ENCODE measurements around the gene OCA2.

Gene OCA2

GRCh38 chr15:27967541-27967940, 131.6 kb downstream of the OCA2 start:
- Histone ChIP-seq H4K20me1 (ENCODE audit: insufficient read depth, low read length) (no peaks in the 10 kb centered on the region), H3K36me3 (replicated peaks; ENCODE audit: insufficient read depth, low read length) (no peaks in the 10 kb centered on the region), H3K9ac (ENCODE audit: low read length) (no peak overlapping the region), H3K27me3 (replicated peaks; ENCODE audit: insufficient read depth, low read length) (no peaks in the 10 kb centered on the region), H3K79me2 (ENCODE audit: low read length) (no peaks in the 10 kb centered on the region), H3K27ac (ENCODE audit: low read length) (no peak overlapping the region), H3K9me2 (replicated peaks; ENCODE audit: insufficient read depth, low read length) (no peaks in the 10 kb centered on the region), H2AFZ (ENCODE audit: low read length) (no peak overlapping the region), H3K4me3 (ENCODE audit: low read length) (no peak overlapping the region), H3F3A (ENCODE audit: insufficient read depth, low read length) (no peaks in the 10 kb centered on the region), H3K4me2 (ENCODE audit: low read depth, low read length) (no peak overlapping the region), H3K9me3 (replicated peaks; ENCODE audit: insufficient read depth, low read length) (no peaks in the 10 kb centered on the region), H3K4me1 (ENCODE audit: low read length) (no peaks in the 10 kb centered on the region)
- no peak for DNase-seq
- no peak for TF ChIP-seq CTCF (IDR thresholded peaks at IDR 0.05; ENCODE audit: low read length)
- TF ChIP-seq EZH2phosphoT487 (IDR thresholded peaks at IDR 0.05; ENCODE audit: low read length) = no peak
- no peak for TF ChIP-seq EZH2 (optimal IDR thresholded peaks at IDR 0.05; ENCODE audit: low read depth, low read length)

- no peak for DNase-seq
- Histone ChIP-seq H3K27me3 (replicated peaks; ENCODE audit: insufficient read depth, low read length) (no peaks in the 10 kb centered on the region), H2AFZ (ENCODE audit: low read length) (no peak overlapping the region), H3K4me2 (ENCODE audit: low read depth, low read length) (no peak overlapping the region), H3K27ac (ENCODE audit: low read length) (no peak overlapping the region), H3K36me3 (replicated peaks; ENCODE audit: insufficient read depth, low read length) (no peaks in the 10 kb centered on the region), H3K9me3 (replicated peaks; ENCODE audit: insufficient read depth, low read length) (no peaks in the 10 kb centered on the region), H3K9me2 (replicated peaks; ENCODE audit: insufficient read depth, low read length) (no peaks in the 10 kb centered on the region), H3F3A (ENCODE audit: insufficient read depth, low read length) (no peaks in the 10 kb centered on the region), H3K79me2 (ENCODE audit: low read length) (no peaks in the 10 kb centered on the region), H3K9ac (ENCODE audit: low read length) (no peak overlapping the region), H4K20me1 (ENCODE audit: insufficient read depth, low read length) (no peaks in the 10 kb centered on the region), H3K4me1 (ENCODE audit: low read length) (no peaks in the 10 kb centered on the region), H3K4me3 (ENCODE audit: low read length) (no peak overlapping the region)
- no peak for TF ChIP-seq EZH2phosphoT487 (IDR thresholded peaks at IDR 0.05; ENCODE audit: low read length)
- no peak for TF ChIP-seq EZH2 (optimal IDR thresholded peaks at IDR 0.05; ENCODE audit: low read depth, low read length)
- TF ChIP-seq CTCF (IDR thresholded peaks at IDR 0.05; ENCODE audit: low read length) = no peak
Observed at GRCh38 chr15:27965546-27965945, 133.6 kb downstream of the OCA2 start.

DNA sequence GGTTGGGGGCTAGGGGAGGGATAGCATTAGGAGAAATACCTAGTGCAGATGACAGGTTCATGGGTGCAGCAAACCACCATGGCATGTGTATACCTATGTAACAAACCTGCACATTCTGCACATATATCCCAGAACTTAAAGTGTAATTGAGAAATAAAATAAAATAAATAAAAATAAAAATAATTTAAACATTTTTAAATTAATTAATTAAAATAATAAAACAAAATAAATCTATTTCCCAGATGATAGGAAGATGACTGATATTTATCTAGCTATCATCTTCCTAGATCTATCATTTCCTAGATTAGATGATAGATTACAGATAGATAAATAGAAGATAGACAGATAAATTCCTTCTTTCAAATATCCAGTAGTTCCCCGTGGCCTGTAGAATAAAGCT, 137.3 kb downstream of the OCA2 start:
- no peak overlapping the region for H2AFZ ChIP-seq (ENCODE audit: low read length)
- no peaks in the 10 kb centered on the region for H3K9me2 ChIP-seq (replicated peaks; ENCODE audit: insufficient read depth, low read length)
- H3F3A ChIP-seq (ENCODE audit: insufficient read depth, low read length) = no peaks in the 10 kb centered on the region
- H3K9me3 ChIP-seq (replicated peaks; ENCODE audit: insufficient read depth, low read length) = no peaks in the 10 kb centered on the region
- H3K27me3 ChIP-seq (replicated peaks; ENCODE audit: insufficient read depth, low read length) = no peaks in the 10 kb centered on the region
- no peak for DNase-seq
- H3K36me3 ChIP-seq (replicated peaks; ENCODE audit: insufficient read depth, low read length) = no peaks in the 10 kb centered on the region
- no peaks in the 10 kb centered on the region for H4K20me1 ChIP-seq (ENCODE audit: insufficient read depth, low read length)
- no peaks in the 10 kb centered on the region for H3K4me1 ChIP-seq (ENCODE audit: low read length)
- no peak overlapping the region for H3K4me2 ChIP-seq (ENCODE audit: low read depth, low read length)
- no peak for TF ChIP-seq CTCF (IDR thresholded peaks at IDR 0.05; ENCODE audit: low read length)
- TF ChIP-seq EZH2phosphoT487 (IDR thresholded peaks at IDR 0.05; ENCODE audit: low read length) = no peak
- no peak for TF ChIP-seq EZH2 (optimal IDR thresholded peaks at IDR 0.05; ENCODE audit: low read depth, low read length)
- no peak overlapping the region for H3K4me3 ChIP-seq (ENCODE audit: low read length)
- no peak overlapping the region for H3K27ac ChIP-seq (ENCODE audit: low read length)
- no peaks in the 10 kb centered on the region for H3K79me2 ChIP-seq (ENCODE audit: low read length)
- H3K9ac ChIP-seq (ENCODE audit: low read length) = no peak overlapping the region
